Muscle of arm (tissue), 12 donors: ENCODE data around the gene KRTAP19-7. TPM values are rescaled to one million over a fixed set of nuclear protein-coding genes. Genes with fewer than 3 reads are reported as not detected.

Source experiments
- polyA plus RNA-seq, 12 donors: library from polyadenylated mRNA; unstranded; fragments of 120-200 nt; gene quantifications; one replicate each; pipeline ENCODE4 v1.2.1, GENCODE V29; 2013; ENCODE audit not compliant: insufficient read length in 12 of 12

KRTAP19-7 gene
- polyA plus RNA-seq, 12 donors: not detected

Other genes with a start within 250 kb of the KRTAP19-7 start
- not detected for gene KRTAP26-1, start 241.0 kb downstream of the KRTAP19-7 start, polyA plus RNA-seq
- gene KRTAP27-1, start 223.6 kb downstream of the KRTAP19-7 start, polyA plus RNA-seq: not detected
- not detected for gene KRTAP23-1, start 212.7 kb downstream of the KRTAP19-7 start, polyA plus RNA-seq
- not detected for gene KRTAP13-2, start 189.0 kb downstream of the KRTAP19-7 start, polyA plus RNA-seq
- gene KRTAP13-1, start 165.3 kb downstream of the KRTAP19-7 start, polyA plus RNA-seq: not detected
- gene KRTAP13-3, start 135.4 kb downstream of the KRTAP19-7 start, polyA plus RNA-seq: not detected
- not detected for gene KRTAP13-4, start 131.1 kb downstream of the KRTAP19-7 start, polyA plus RNA-seq
- not detected for gene KRTAP15-1, start 121.0 kb downstream of the KRTAP19-7 start, polyA plus RNA-seq
- not detected for gene KRTAP19-1, start 80.9 kb downstream of the KRTAP19-7 start, polyA plus RNA-seq
- gene KRTAP19-2, start 73.9 kb downstream of the KRTAP19-7 start, polyA plus RNA-seq: not detected
- gene KRTAP19-3, start 69.3 kb downstream of the KRTAP19-7 start, polyA plus RNA-seq: not detected
- not detected for gene KRTAP19-4, start 64.1 kb downstream of the KRTAP19-7 start, polyA plus RNA-seq
- gene KRTAP19-5, start 59.2 kb downstream of the KRTAP19-7 start, polyA plus RNA-seq: not detected
- gene KRTAP19-6, start 19.4 kb downstream of the KRTAP19-7 start, polyA plus RNA-seq: not detected
- not detected for gene KRTAP22-2, start 29.1 kb upstream of the KRTAP19-7 start, polyA plus RNA-seq
- gene KRTAP6-3, start 31.1 kb upstream of the KRTAP19-7 start, polyA plus RNA-seq: not detected
- not detected for gene KRTAP6-2, start 37.6 kb upstream of the KRTAP19-7 start, polyA plus RNA-seq
- gene KRTAP22-1, start 39.8 kb upstream of the KRTAP19-7 start, polyA plus RNA-seq: not detected
- gene KRTAP6-1, start 52.6 kb upstream of the KRTAP19-7 start, polyA plus RNA-seq: not detected
- gene KRTAP20-1, start 55.1 kb upstream of the KRTAP19-7 start, polyA plus RNA-seq: not detected
- not detected for gene KRTAP20-4, start 59.3 kb upstream of the KRTAP19-7 start, polyA plus RNA-seq
- not detected for gene KRTAP20-2, start 73.9 kb upstream of the KRTAP19-7 start, polyA plus RNA-seq
- gene KRTAP20-3, start 81.5 kb upstream of the KRTAP19-7 start, polyA plus RNA-seq: not detected
- gene KRTAP21-3, start 157.5 kb upstream of the KRTAP19-7 start, polyA plus RNA-seq: not detected
- not detected for gene KRTAP21-2, start 185.9 kb upstream of the KRTAP19-7 start, polyA plus RNA-seq
- not detected for gene KRTAP21-1, start 194.1 kb upstream of the KRTAP19-7 start, polyA plus RNA-seq